Tibial nerve (tissue), 4 donors: ENCODE measurements around the gene DLGAP1.

Source experiments
- CTCF ChIP-seq, 5 experiments: fragments of 200-600 bp in 3 of 5; fragments of 450-650 bp in 2 of 5; sonication (generic) in 3 of 5; IDR thresholded peaks; one replicate each; pipeline ENCODE4 v1.5.1; 2016 to 2019; ENCODE audit warnings: antibody characterized with exemption in 5 of 5, mild to moderate bottlenecking in 3 of 5, moderate library complexity in 2 of 5
- EP300 ChIP-seq, 2 donors: sonication (generic); formaldehyde crosslinking; IDR thresholded peaks; one replicate each; pipeline ENCODE4 v1.6.1; 2017; ENCODE audit warnings: antibody characterized with exemption in 2 of 2, mild to moderate bottlenecking in 1 of 2
- POLR2A ChIP-seq, 2 donors: fragments of 450-650 bp; IDR thresholded peaks; one replicate each; pipeline ENCODE4 v1.6.1; 2017; ENCODE audit warnings: antibody characterized with exemption in 2 of 2, mild to moderate bottlenecking in 2 of 2, moderate library complexity in 2 of 2

- TF ChIP-seq CTCF (IDR thresholded peaks at IDR 0.05) (no peak), EP300 (IDR thresholded peaks at IDR 0.05) (no peak), POLR2A (IDR thresholded peaks at IDR 0.05) (no peak)
Measured at GRCh38 chr18:3966642-3967358, 488.3 kb downstream of the DLGAP1 start.
